GM23338 (cell line): ENCODE data around the gene FGF22. TPM values are rescaled to one million over a fixed set of nuclear protein-coding genes. Genes with fewer than 3 reads are reported as not detected.

ENCODE experiments used
- ATAC-seq: fragments of 200-7000 bp; cut with Tn5 transposase; 3 replicates; pipeline ENCODE4 v1.9.1; 2020
- DNase-seq: peaks from one replicate; pipeline ENCODE4 v3.0.0-alpha.2; 2015; ENCODE audit warnings: low spot score
- H2AFZ ChIP-seq: fragments of 200-600 bp; sonication (generic); 2 replicates; pipeline ENCODE4 v1.8.0; 2016; ENCODE audit warnings: antibody characterized with exemption, mild to moderate bottlenecking, moderate library complexity
- H3F3A ChIP-seq: fragments of 200-600 bp; sonication (generic); replicated peaks from 2 replicates; pipeline ENCODE4 v1.8.0; 2017; ENCODE audit warnings: antibody characterized with exemption, mixed run types, low read depth
- H3K27ac ChIP-seq: fragments of 200-600 bp; sonication (generic); 2 replicates; pipeline ENCODE4 v1.6.1; 2016; ENCODE audit warnings: low read depth
- H3K27me3 ChIP-seq: fragments of 200-600 bp; sonication (generic); 2 replicates; pipeline ENCODE4 v1.8.0; 2016; ENCODE audit warnings: mild to moderate bottlenecking, mixed run types, moderate library complexity; ENCODE audit not compliant: insufficient read depth
- H3K36me3 ChIP-seq: fragments of 200-600 bp; sonication (generic); 2 replicates; pipeline ENCODE4 v1.8.0; 2016; ENCODE audit warnings: mild to moderate bottlenecking; ENCODE audit not compliant: insufficient read depth
- H3K4me1 ChIP-seq: fragments of 200-600 bp; sonication (generic); 2 replicates; pipeline ENCODE4 v1.8.0; 2016; ENCODE audit warnings: mild to moderate bottlenecking, moderate library complexity; ENCODE audit not compliant: insufficient read depth
- H3K4me2 ChIP-seq: fragments of 200-600 bp; sonication (generic); 2 replicates; pipeline ENCODE4 v1.7.1; 2017; ENCODE audit warnings: mixed run types
- H3K4me3 ChIP-seq: fragments of 200-600 bp; sonication (generic); 2 replicates; pipeline ENCODE4 v1.6.1; 2016; ENCODE audit warnings: mixed run types
- H3K79me2 ChIP-seq: fragments of 200-600 bp; sonication (generic); replicated peaks from 2 replicates; pipeline ENCODE4 v1.8.0; 2017; ENCODE audit warnings: mild to moderate bottlenecking; ENCODE audit not compliant: insufficient read depth
- H3K9me2 ChIP-seq: fragments of 200-600 bp; sonication (generic); 2 replicates; pipeline ENCODE4 v1.8.0; 2017; ENCODE audit not compliant: insufficient read depth
- H4K20me1 ChIP-seq: fragments of 200-600 bp; sonication (generic); replicated peaks from 2 replicates; pipeline ENCODE4 v1.8.0; 2017; ENCODE audit warnings: mild to moderate bottlenecking; ENCODE audit not compliant: insufficient read depth
- H3K27ac Mint-ChIP-seq: 2 replicates; pipeline ENCODE4 v1.8.0; 2020; ENCODE audit warnings: inconsistent platforms, mild to moderate bottlenecking, moderate library complexity, mixed read lengths
- H3K27me3 Mint-ChIP-seq: 3 replicates; pipeline ENCODE4 v1.8.0; 2022; ENCODE audit warnings: low read depth, mild to moderate bottlenecking, moderate library complexity, mixed read lengths, inconsistent platforms; ENCODE audit not compliant: insufficient read depth, poor library complexity
- H3K36me3 Mint-ChIP-seq: 3 replicates; pipeline ENCODE4 v1.8.0; 2021; ENCODE audit warnings: low read depth, mild to moderate bottlenecking, inconsistent platforms, moderate library complexity, mixed read lengths
- H3K4me1 Mint-ChIP-seq: 3 replicates; pipeline ENCODE4 v1.8.0; 2020; ENCODE audit warnings: mild to moderate bottlenecking, inconsistent platforms, mixed read lengths
- H3K4me3 Mint-ChIP-seq: 3 replicates; pipeline ENCODE4 v1.8.0; 2021; ENCODE audit warnings: moderate library complexity, mild to moderate bottlenecking, inconsistent platforms, mixed read lengths
- H3K9me3 Mint-ChIP-seq: 3 replicates; pipeline ENCODE4 v1.8.0; 2020; ENCODE audit warnings: moderate library complexity, mild to moderate bottlenecking, inconsistent platforms, mixed read lengths
- CREB1 ChIP-seq: fragments of 250-450 bp; sonication (Bioruptor Pico); IDR thresholded peaks from 2 replicates; pipeline ENCODE4 v1.5.0; 2020; ENCODE audit warnings: low read depth, mild to moderate bottlenecking, moderate library complexity
- CTCF ChIP-seq, 2 experiments: fragments of 200-600 bp in 1 of 2; sonication (generic) in 1 of 2; conservative IDR thresholded peaks; 2 replicates each; pipeline versions ENCODE4 v1.5.1 to v1.6.1; 2016 to 2017; ENCODE audit warnings: antibody characterized with exemption in 2 of 2, low read depth in 2 of 2, mild to moderate bottlenecking in 2 of 2, moderate library complexity in 1 of 2
- ETS1 ChIP-seq: IDR thresholded peaks from 2 replicates; pipeline ENCODE4 v1.6.1; 2016; ENCODE audit warnings: antibody characterized with exemption
- EZH2 ChIP-seq: fragments of 200-600 bp; sonication (generic); IDR thresholded peaks from one replicate; pipeline ENCODE4 v1.8.0; 2017; ENCODE audit warnings: antibody characterized with exemption, mild to moderate bottlenecking, low read depth; ENCODE audit not compliant: unreplicated experiment
- EZH2phosphoT487 ChIP-seq: fragments of 200-600 bp; sonication (generic); IDR thresholded peaks from one replicate; pipeline ENCODE4 v1.8.1; 2018; ENCODE audit warnings: antibody characterized with exemption; ENCODE audit not compliant: unreplicated experiment
- JUNB ChIP-seq: IDR thresholded peaks from one replicate; pipeline ENCODE4 v1.6.1; 2016; ENCODE audit warnings: antibody characterized with exemption; ENCODE audit not compliant: unreplicated experiment
- NANOG ChIP-seq: IDR thresholded peaks from 2 replicates; pipeline ENCODE4 v1.6.1; 2016; ENCODE audit warnings: antibody characterized with exemption, borderline replicate concordance
- POLR2AphosphoS5 ChIP-seq: IDR thresholded peaks from 2 replicates; pipeline ENCODE4 v1.6.1; 2016; ENCODE audit warnings: antibody characterized with exemption, low read depth
- REST ChIP-seq: IDR thresholded peaks from one replicate; pipeline ENCODE4 v1.6.1; 2018; ENCODE audit warnings: antibody characterized with exemption; ENCODE audit not compliant: unreplicated experiment
- STAT1 ChIP-seq: IDR thresholded peaks from one replicate; pipeline ENCODE4 v1.6.1; 2016; ENCODE audit warnings: antibody characterized with exemption; ENCODE audit not compliant: unreplicated experiment
- ZNF114 ChIP-seq: fragments of 250-450 bp; sonication (Bioruptor Pico); IDR thresholded peaks from 2 replicates; pipeline ENCODE4 v1.5.0; 2020; ENCODE audit warnings: mild to moderate bottlenecking, moderate library complexity
- ZNF331 ChIP-seq: fragments of 250-450 bp; sonication (Bioruptor Pico); IDR thresholded peaks from 2 replicates; pipeline ENCODE4 v1.5.0; 2020; ENCODE audit warnings: low read depth, mild to moderate bottlenecking, moderate library complexity
- ZNF462 ChIP-seq: fragments of 250-450 bp; sonication (Bioruptor Pico); IDR thresholded peaks from 2 replicates; pipeline ENCODE4 v1.5.0; 2020; ENCODE audit warnings: mild to moderate bottlenecking, moderate library complexity
- polyA plus RNA-seq: library from polyadenylated mRNA; unstranded; fragments of >200 nt; fragmentation: Nextera tagmentation; extraction: Ambion mirVana; gene quantifications from 2 replicates; pipeline ENCODE4 v1.2.1, GENCODE V29; 2016
- total RNA-seq: library from RNA; depleted of rRNA; stranded (reverse); fragments of >200 nt; shearing (Covaris generic); gene quantifications from 2 replicates; pipeline ENCODE4 v1.2.3, GENCODE V29; 2014

FGF22 gene
- total and polyA plus RNA-seq, 2 experiments from 2014 or later: 1.0 to 2.8 TPM

- Histone ChIP-seq H3K36me3 (no peaks in the 10 kb centered on the region), H3F3A (peaks cover 8% of the 10 kb centered on the region; the same call in 1 of the 2 replicates), H2AFZ (no peak overlapping the region), H3K27me3 (no peaks in the 10 kb centered on the region), H3K9me2 (no peaks in the 10 kb centered on the region), H3K4me1 (peaks cover 6% of the 10 kb centered on the region), H3K27ac (no peak overlapping the region), H3K4me2 (peak overlapping the region; percentile 90; the same call in 1 of the 2 replicates), H4K20me1 (peaks cover 37% of the 10 kb centered on the region), H3K4me3 (peak overlapping the region; percentile 82; the same call in 1 of the 2 replicates), H3K79me2 (peaks cover 70% of the 10 kb centered on the region)
- TF ChIP-seq EZH2phosphoT487 (no peak), ETS1 (no peak), CTCF (conservative IDR thresholded peaks at IDR 0.05; ENCODE audit: low read depth in 2 of 2) (no peak), REST (no peak), ZNF114 (no peak), STAT1 (no peak), ZNF462 (CRISPR knock-in tag) (no peak), CREB1 (CRISPR knock-in tag) (no peak), POLR2AphosphoS5 (no peak), ZNF331 (CRISPR knock-in tag) (no peak), NANOG (no peak), EZH2 (no peak), JUNB (no peak)
- Mint-ChIP-seq H3K9me3 (peaks cover 7% of the 10 kb centered on the region; the same call in 2 of the 3 replicates), H3K27me3 (peaks cover 14% of the 10 kb centered on the region), H3K36me3 (no peaks in the 10 kb centered on the region; the same call in 1 of the 3 replicates), H3K4me1 (peaks cover 13% of the 10 kb centered on the region), H3K4me3 (peak overlapping the region; percentile 82), H3K27ac (peak overlapping the region; percentile 62)
- no peak for DNase-seq
- ATAC-seq: no peak
Observed at GRCh38 chr19:660793-661426, 21.2 kb downstream of the FGF22 start.
